HEK293 (cell line): ENCODE data around the gene TST.

ENCODE experiments used
- HOXA7 ChIP-seq: sonication (generic); formaldehyde crosslinking; IDR thresholded peaks from 2 replicates; pipeline ENCODE4 v1.8.1; 2022; ENCODE audit warnings: missing genetic modification reagents, borderline replicate concordance
- IKZF3 ChIP-seq: fragments of 450-650 bp; IDR thresholded peaks from 2 replicates; pipeline ENCODE4 v1.5.0; 2018; ENCODE audit warnings: missing biosample characterization, mild to moderate bottlenecking, missing genetic modification characterization, moderate library complexity
- SP7 ChIP-seq: fragments of 450-650 bp; formaldehyde crosslinking; IDR thresholded peaks from 2 replicates; pipeline ENCODE4 v1.5.1; 2016; ENCODE audit warnings: missing biosample characterization, missing genetic modification characterization
- YY1 ChIP-seq: fragments of 450-650 bp; formaldehyde crosslinking; IDR thresholded peaks from 2 replicates; pipeline ENCODE4 v1.5.1; 2018; ENCODE audit warnings: missing biosample characterization, missing genetic modification characterization
- ZNF138 ChIP-seq: fragments of 450-650 bp; formaldehyde crosslinking; IDR thresholded peaks from 2 replicates; pipeline ENCODE4 v1.5.1; 2016; ENCODE audit warnings: missing biosample characterization, missing genetic modification characterization, borderline replicate concordance
- ZNF416 ChIP-seq: fragments of 450-650 bp; formaldehyde crosslinking; IDR thresholded peaks from 2 replicates; pipeline ENCODE4 v1.5.1; 2016; ENCODE audit warnings: missing biosample characterization, missing genetic modification characterization
- ZNF530 ChIP-seq: fragments of 450-650 bp; formaldehyde crosslinking; IDR thresholded peaks from 2 replicates; pipeline ENCODE4 v1.5.1; 2016; ENCODE audit warnings: low read depth, missing biosample characterization, missing genetic modification characterization
- ZNF660 ChIP-seq: fragments of 450-650 bp; IDR thresholded peaks from 2 replicates; pipeline ENCODE4 v1.5.1; 2018; ENCODE audit warnings: missing biosample characterization, mild to moderate bottlenecking, missing genetic modification characterization
- TF ChIP-seq, protein P1 (sequence below): fragments of 450-650 bp; formaldehyde crosslinking; IDR thresholded peaks from 2 replicates; pipeline ENCODE4 v1.5.1; 2016; ENCODE audit warnings: missing biosample characterization, missing genetic modification characterization
- TF ChIP-seq, protein P2 (sequence below): fragments of 450-650 bp; formaldehyde crosslinking; IDR thresholded peaks from 2 replicates; pipeline ENCODE4 v1.5.1; 2016; ENCODE audit warnings: missing biosample characterization, missing genetic modification characterization
- TF ChIP-seq, protein P3 (sequence below): fragments of 450-650 bp; formaldehyde crosslinking; IDR thresholded peaks from 2 replicates; pipeline ENCODE4 v1.5.1; 2016; ENCODE audit warnings: missing biosample characterization, missing genetic modification characterization

DNA sequence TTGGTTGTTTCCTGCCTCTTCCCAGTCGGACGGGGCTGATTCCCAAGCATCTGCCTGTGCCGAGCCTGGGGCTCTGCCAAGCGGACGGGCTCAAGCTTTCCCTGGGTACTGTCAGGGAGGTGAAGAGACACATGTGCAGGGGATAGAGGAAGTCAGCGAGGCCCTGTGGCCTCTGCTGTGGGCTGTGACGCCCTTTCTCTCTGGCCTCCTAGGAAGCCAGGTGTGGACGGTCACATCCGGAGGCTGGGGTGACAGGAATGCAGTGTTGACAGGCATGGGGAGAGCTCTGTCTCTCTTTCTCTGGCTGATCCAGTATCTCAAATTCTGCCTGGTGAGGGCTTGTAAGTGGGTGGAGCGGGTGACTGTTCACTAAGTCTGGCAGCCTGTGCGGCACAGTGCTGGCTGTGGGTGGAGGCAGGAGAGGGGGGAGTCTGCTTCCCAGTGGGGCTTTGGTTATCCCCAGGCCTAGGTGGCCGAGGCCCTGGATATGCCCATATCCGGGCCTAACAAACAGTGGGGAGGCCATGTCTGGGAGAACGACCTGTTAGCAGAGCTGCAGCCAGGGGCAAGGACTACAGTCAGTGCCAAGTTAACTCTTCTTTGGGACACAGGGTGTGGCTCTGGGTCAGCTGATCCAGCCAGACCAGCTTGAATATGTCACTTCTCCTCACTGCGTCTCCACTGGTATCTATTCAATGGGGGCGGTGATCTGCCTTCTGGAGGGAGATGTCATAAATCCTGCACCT, 34.2 kb upstream of the TST start:
- TF ChIP-seq ZNF530 (tag by site-specific recombination) (no peak), IKZF3 (tag by site-specific recombination) (no peak), HOXA7 (CRISPR knock-in tag) (no peak), ZNF416 (no peak), ZNF138 (tag by site-specific recombination) (no peak), ZNF660 (tag by site-specific recombination) (no peak), YY1 (tag by site-specific recombination) (no peak), SP7 (no peak)
- TF ChIP-seq, protein P1, sequence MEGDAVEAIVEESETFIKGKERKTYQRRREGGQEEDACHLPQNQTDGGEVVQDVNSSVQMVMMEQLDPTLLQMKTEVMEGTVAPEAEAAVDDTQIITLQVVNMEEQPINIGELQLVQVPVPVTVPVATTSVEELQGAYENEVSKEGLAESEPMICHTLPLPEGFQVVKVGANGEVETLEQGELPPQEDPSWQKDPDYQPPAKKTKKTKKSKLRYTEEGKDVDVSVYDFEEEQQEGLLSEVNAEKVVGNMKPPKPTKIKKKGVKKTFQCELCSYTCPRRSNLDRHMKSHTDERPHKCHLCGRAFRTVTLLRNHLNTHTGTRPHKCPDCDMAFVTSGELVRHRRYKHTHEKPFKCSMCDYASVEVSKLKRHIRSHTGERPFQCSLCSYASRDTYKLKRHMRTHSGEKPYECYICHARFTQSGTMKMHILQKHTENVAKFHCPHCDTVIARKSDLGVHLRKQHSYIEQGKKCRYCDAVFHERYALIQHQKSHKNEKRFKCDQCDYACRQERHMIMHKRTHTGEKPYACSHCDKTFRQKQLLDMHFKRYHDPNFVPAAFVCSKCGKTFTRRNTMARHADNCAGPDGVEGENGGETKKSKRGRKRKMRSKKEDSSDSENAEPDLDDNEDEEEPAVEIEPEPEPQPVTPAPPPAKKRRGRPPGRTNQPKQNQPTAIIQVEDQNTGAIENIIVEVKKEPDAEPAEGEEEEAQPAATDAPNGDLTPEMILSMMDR (tag by site-specific recombination), result no peak
- TF ChIP-seq, protein P2, sequence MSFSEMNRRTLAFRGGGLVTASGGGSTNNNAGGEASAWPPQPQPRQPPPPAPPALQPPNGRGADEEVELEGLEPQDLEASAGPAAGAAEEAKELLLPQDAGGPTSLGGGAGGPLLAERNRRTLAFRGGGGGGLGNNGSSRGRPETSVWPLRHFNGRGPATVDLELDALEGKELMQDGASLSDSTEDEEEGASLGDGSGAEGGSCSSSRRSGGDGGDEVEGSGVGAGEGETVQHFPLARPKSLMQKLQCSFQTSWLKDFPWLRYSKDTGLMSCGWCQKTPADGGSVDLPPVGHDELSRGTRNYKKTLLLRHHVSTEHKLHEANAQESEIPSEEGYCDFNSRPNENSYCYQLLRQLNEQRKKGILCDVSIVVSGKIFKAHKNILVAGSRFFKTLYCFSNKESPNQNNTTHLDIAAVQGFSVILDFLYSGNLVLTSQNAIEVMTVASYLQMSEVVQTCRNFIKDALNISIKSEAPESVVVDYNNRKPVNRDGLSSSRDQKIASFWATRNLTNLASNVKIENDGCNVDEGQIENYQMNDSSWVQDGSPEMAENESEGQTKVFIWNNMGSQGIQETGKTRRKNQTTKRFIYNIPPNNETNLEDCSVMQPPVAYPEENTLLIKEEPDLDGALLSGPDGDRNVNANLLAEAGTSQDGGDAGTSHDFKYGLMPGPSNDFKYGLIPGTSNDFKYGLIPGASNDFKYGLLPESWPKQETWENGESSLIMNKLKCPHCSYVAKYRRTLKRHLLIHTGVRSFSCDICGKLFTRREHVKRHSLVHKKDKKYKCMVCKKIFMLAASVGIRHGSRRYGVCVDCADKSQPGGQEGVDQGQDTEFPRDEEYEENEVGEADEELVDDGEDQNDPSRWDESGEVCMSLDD (tag by site-specific recombination), result no peak
- TF ChIP-seq, protein P3, sequence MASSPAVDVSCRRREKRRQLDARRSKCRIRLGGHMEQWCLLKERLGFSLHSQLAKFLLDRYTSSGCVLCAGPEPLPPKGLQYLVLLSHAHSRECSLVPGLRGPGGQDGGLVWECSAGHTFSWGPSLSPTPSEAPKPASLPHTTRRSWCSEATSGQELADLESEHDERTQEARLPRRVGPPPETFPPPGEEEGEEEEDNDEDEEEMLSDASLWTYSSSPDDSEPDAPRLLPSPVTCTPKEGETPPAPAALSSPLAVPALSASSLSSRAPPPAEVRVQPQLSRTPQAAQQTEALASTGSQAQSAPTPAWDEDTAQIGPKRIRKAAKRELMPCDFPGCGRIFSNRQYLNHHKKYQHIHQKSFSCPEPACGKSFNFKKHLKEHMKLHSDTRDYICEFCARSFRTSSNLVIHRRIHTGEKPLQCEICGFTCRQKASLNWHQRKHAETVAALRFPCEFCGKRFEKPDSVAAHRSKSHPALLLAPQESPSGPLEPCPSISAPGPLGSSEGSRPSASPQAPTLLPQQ (tag by site-specific recombination), result no peak
